Fibroblast of lung (primary cell): ENCODE results near the gene SOSTDC1. TPM values are rescaled to one million over a fixed set of nuclear protein-coding genes. Genes with fewer than 3 reads are reported as not detected.

Experiments
- DNase-seq, 2 donors: peaks; one replicate each; pipeline versions ENCODE4 v3.0.0 to v3.0.0-alpha.2; 2010; ENCODE audit warnings: low read depth in 2 of 2
- H2AFZ ChIP-seq: 2 replicates; pipeline ENCODE4 v1.5.1; 2012; ENCODE audit warnings: low read length, control low read depth, inconsistent platforms
- H3K27ac ChIP-seq: 2 replicates; pipeline ENCODE4 v1.5.1; 2011; ENCODE audit warnings: low read length, control low read depth; ENCODE audit not compliant: insufficient read depth
- H3K27me3 ChIP-seq: 2 replicates; pipeline ENCODE4 v1.5.1; 2011; ENCODE audit warnings: mild to moderate bottlenecking, low read length; ENCODE audit not compliant: control insufficient read depth, insufficient read depth
- H3K36me3 ChIP-seq: 2 replicates; pipeline ENCODE4 v1.5.1; 2011; ENCODE audit warnings: low read length; ENCODE audit not compliant: control insufficient read depth, insufficient read depth
- H3K4me1 ChIP-seq: 2 replicates; pipeline ENCODE4 v1.5.1; 2011; ENCODE audit warnings: low read length; ENCODE audit not compliant: control insufficient read depth, insufficient read depth; ENCODE audit errors: extremely low read depth
- H3K4me2 ChIP-seq: 2 replicates; pipeline ENCODE4 v1.5.1; 2011; ENCODE audit warnings: low read length, control low read depth; ENCODE audit not compliant: insufficient read depth; ENCODE audit errors: extremely low read depth
- H3K4me3 ChIP-seq, 4 experiments: fragments of 200-600 bp in 1 of 4; sonication (generic) in 1 of 4; replicated peaks in 1 of 4; 2 replicates each; pipeline ENCODE4 v1.5.1; 2011 to 2016; ENCODE audit warnings: low read length in 4 of 4, low read depth in 3 of 4, mild to moderate bottlenecking in 3 of 4, control low read depth in 2 of 4, inconsistent platforms in 1 of 4, mixed read lengths in 1 of 4; ENCODE audit not compliant: insufficient read depth in 1 of 4; ENCODE audit errors: control extremely low read depth in 1 of 4
- H3K79me2 ChIP-seq: 2 replicates; pipeline ENCODE4 v1.5.1; 2012; ENCODE audit warnings: mild to moderate bottlenecking, low read length, inconsistent platforms; ENCODE audit not compliant: control insufficient read depth, insufficient read depth
- H3K9ac ChIP-seq: 2 replicates; pipeline ENCODE4 v1.5.1; 2011; ENCODE audit warnings: mild to moderate bottlenecking, low read length, control low read depth; ENCODE audit not compliant: insufficient read depth
- H3K9me3 ChIP-seq: 2 replicates; pipeline ENCODE4 v1.5.1; 2012; ENCODE audit warnings: low read depth, low read length; ENCODE audit not compliant: control insufficient read depth, insufficient read depth
- H4K20me1 ChIP-seq: 2 replicates; pipeline ENCODE4 v1.5.1; 2011; ENCODE audit warnings: low read length; ENCODE audit not compliant: control insufficient read depth, insufficient read depth; ENCODE audit errors: extremely low read depth
- CTCF ChIP-seq, 2 donors: IDR thresholded peaks in 1 of 2; conservative IDR thresholded peaks in 1 of 2; 1 replicate in 1 of 2; 2 replicates in 1 of 2; pipeline ENCODE4 v1.5.1; 2011 to 2012; ENCODE audit warnings: low read length in 2 of 2, control low read depth in 1 of 2, inconsistent platforms in 1 of 2, low read depth in 1 of 2, mild to moderate bottlenecking in 1 of 2
- EZH2 ChIP-seq: IDR thresholded peaks from 2 replicates; pipeline ENCODE4 v1.5.1; 2012; ENCODE audit warnings: low read length, control low read depth, mild to moderate bottlenecking; ENCODE audit errors: missing control alignments
- polyA plus RNA-seq, 2 donors: library from polyadenylated mRNA; depleted of rRNA in 1 of 2; stranded (reverse) in 1 of 2; unstranded in 1 of 2; fragments of >200 nt; gene quantifications; 2 replicates each; pipeline ENCODE4 v1.2.1, GENCODE V29; 2011 to 2012; ENCODE audit warnings: missing spikeins in 1 of 2
- total RNA-seq: library from RNA; depleted of rRNA; stranded (reverse); fragments of >200 nt; gene quantifications from 2 replicates; pipeline ENCODE4 v1.2.1, GENCODE V29; 2014

Gene SOSTDC1
- total and polyA plus RNA-seq, 2 donors (not counting 1 experiment from before 2014, with no cell fraction given): under 0.01 to 0.05 TPM

GRCh38 chr7:16479591-16479990 lies 14.1 kb upstream of the SOSTDC1 start:
- Histone ChIP-seq H3K9ac (no peak overlapping the region), H3K4me3 (no peak overlapping the region), H3K9me3 (no peaks in the 10 kb centered on the region), H3K4me2 (no peak overlapping the region), H3K79me2 (no peaks in the 10 kb centered on the region), H3K27me3 (no peaks in the 10 kb centered on the region), H2AFZ (no peak overlapping the region), H3K36me3 (no peaks in the 10 kb centered on the region), H3K4me1 (no peaks in the 10 kb centered on the region), H4K20me1 (no peaks in the 10 kb centered on the region), H3K27ac (no peak overlapping the region)
- DNase-seq: peak; percentile 7 to 62
- no peak for TF ChIP-seq EZH2
- TF ChIP-seq CTCF (conservative IDR thresholded peaks at IDR 0.05 in 1 of 2, IDR thresholded peaks at IDR 0.05 in 1 of 2; ENCODE audit: low read depth in 1 of 2, low read length in 2 of 2): no peak

GRCh38 chr7:16479161-16479560 lies 13.6 kb upstream of the SOSTDC1 start:
- H3K4me3 ChIP-seq: no peak overlapping the region
- H3K9me3 ChIP-seq: no peaks in the 10 kb centered on the region
- H3K9ac ChIP-seq: no peak overlapping the region
- H3K79me2 ChIP-seq: no peaks in the 10 kb centered on the region
- no peak for DNase-seq
- H4K20me1 ChIP-seq: no peaks in the 10 kb centered on the region
- no peak overlapping the region for H3K4me2 ChIP-seq
- no peaks in the 10 kb centered on the region for H3K27me3 ChIP-seq
- H3K4me1 ChIP-seq: no peaks in the 10 kb centered on the region
- no peaks in the 10 kb centered on the region for H3K36me3 ChIP-seq
- TF ChIP-seq CTCF (conservative IDR thresholded peaks at IDR 0.05 in 1 of 2, IDR thresholded peaks at IDR 0.05 in 1 of 2; ENCODE audit: low read depth in 1 of 2, low read length in 2 of 2) (no peak), EZH2 (no peak)
- H3K27ac ChIP-seq: no peak overlapping the region
- H2AFZ ChIP-seq: no peak overlapping the region

GRCh38 chr7:16471933-16472332 lies 6.4 kb upstream of the SOSTDC1 start:
- no peaks in the 10 kb centered on the region for H3K9me3 ChIP-seq
- H3K79me2 ChIP-seq: no peaks in the 10 kb centered on the region
- no peak overlapping the region for H3K27ac ChIP-seq
- H3K9ac ChIP-seq: no peak overlapping the region
- no peaks in the 10 kb centered on the region for H3K36me3 ChIP-seq
- DNase-seq: no peak
- no peak overlapping the region for H3K4me3 ChIP-seq
- H3K4me2 ChIP-seq: no peak overlapping the region
- TF ChIP-seq CTCF (conservative IDR thresholded peaks at IDR 0.05 in 1 of 2, IDR thresholded peaks at IDR 0.05 in 1 of 2; ENCODE audit: low read depth in 1 of 2, low read length in 2 of 2) (no peak), EZH2 (no peak)
- no peaks in the 10 kb centered on the region for H4K20me1 ChIP-seq
- no peaks in the 10 kb centered on the region for H3K27me3 ChIP-seq
- H3K4me1 ChIP-seq: no peaks in the 10 kb centered on the region
- no peak overlapping the region for H2AFZ ChIP-seq
